Activated B cell treated with CpG ODN at 0.5 μM for 24 hours (primary cell): ENCODE results near the gene CIBAR2. TPM values are rescaled to one million over a fixed set of nuclear protein-coding genes. Genes with fewer than 3 reads are reported as not detected.

Experiments
- ATAC-seq: fragments of 200-7000 bp; cut with Tn5 transposase; one replicate; pipeline ENCODE4 v1.10.0; 2021; ENCODE audit warnings: low read depth, mild to moderate bottlenecking, moderate library complexity
- CTCF ChIA-PET: fragments of 350-600 bp; sonication (Branson Sonifier 250); formaldehyde crosslinking; loops from one replicate; lab custom pipeline; 2021; ENCODE audit warnings: antibody characterized with exemption; lab: Charles Lee
- POLR2A ChIA-PET: fragments of 350-600 bp; sonication (Branson Sonifier 250); formaldehyde crosslinking; loops from one replicate; lab custom pipeline; 2021; ENCODE audit warnings: antibody characterized with exemption; lab: Charles Lee
- DNase-seq: peaks from one replicate; pipeline ENCODE4 v3.0.0; 2022
- H3K27ac Mint-ChIP-seq: one replicate; pipeline ENCODE4 v1.8.0; 2020; ENCODE audit warnings: mixed read lengths
- H3K27me3 Mint-ChIP-seq: one replicate; pipeline ENCODE4 v1.8.0; 2021; ENCODE audit warnings: mixed read lengths
- H3K36me3 Mint-ChIP-seq: one replicate; pipeline ENCODE4 v1.8.0; 2021; ENCODE audit warnings: low read depth, mixed read lengths
- H3K4me1 Mint-ChIP-seq: one replicate; pipeline ENCODE4 v1.8.0; 2021; ENCODE audit warnings: mixed read lengths
- H3K4me3 Mint-ChIP-seq: one replicate; pipeline ENCODE4 v1.8.0; 2020; ENCODE audit warnings: mild to moderate bottlenecking, mixed read lengths
- H3K9me3 Mint-ChIP-seq: one replicate; pipeline ENCODE4 v1.8.0; 2020; ENCODE audit warnings: mixed read lengths
- CTCF ChIP-seq: fragments of 200-600 bp; IDR thresholded peaks from one replicate; pipeline ENCODE4 v1.8.0; 2022; ENCODE audit warnings: antibody characterized with exemption, mild to moderate bottlenecking
- intact Hi-C: fragments of 100-400 bp; cut with micrococcal nuclease; formaldehyde crosslinking; loops from one replicate; pipeline ENCODE4 v1.15.1; 2024
- total RNA-seq: library from RNA; stranded (reverse); gene quantifications from 2 replicates; pipeline ENCODE4 v1.2.3, GENCODE V29; 2022

Gene CIBAR2
- total RNA-seq, 1 donor from 2014 or later, result not detected

GRCh38 chr16:85087899-85088569, 24.2 kb downstream of the CIBAR2 start:
- CTCF ChIA-PET, result no interaction called here
- no peak overlapping the region for H3K4me3 Mint-ChIP-seq
- DNase-seq (no peak), ATAC-seq (no peak)
- H3K27ac Mint-ChIP-seq, result no peak overlapping the region
- no peaks in the 10 kb centered on the region for H3K9me3 Mint-ChIP-seq
- no peak for TF ChIP-seq CTCF
- POLR2A ChIA-PET, result no interaction called here
- H3K27me3 Mint-ChIP-seq, result peaks cover 14% of the 10 kb centered on the region
- H3K4me1 Mint-ChIP-seq, result peaks cover 18% of the 10 kb centered on the region
- no peaks in the 10 kb centered on the region for H3K36me3 Mint-ChIP-seq
- intact Hi-C loops, result loop anchor here (5.0 kb wide), 5 partner anchors 61 to 466 kb away; partner anchors contain the start of genes KIAA0513 and ZDHHC7

GRCh38 chr16:85086347-85087291, 25.7 kb downstream of the CIBAR2 start:
- Mint-ChIP-seq H3K27me3 (peaks cover 17% of the 10 kb centered on the region), H3K36me3 (no peaks in the 10 kb centered on the region), H3K9me3 (no peaks in the 10 kb centered on the region), H3K4me1 (peaks cover 27% of the 10 kb centered on the region), H3K27ac (no peak overlapping the region), H3K4me3 (no peak overlapping the region)
- peak; percentile 83 for ATAC-seq
- POLR2A ChIA-PET, result interaction anchor here (0.6 kb wide), 1 partner anchor 76 kb away, joined by 3 read pairs; the partner anchor contains the start of gene ZDHHC7
- intact Hi-C loops, result loop anchor here (1.0 to 5.0 kb wide), 6 partner anchors 59 to 464 kb away; partner anchors contain the start of genes KIAA0513 and ZDHHC7
- CTCF ChIA-PET, result interaction anchor here (0.6 to 1.8 kb wide), 17 partner anchors 18 to 321 kb away, joined by 3 to 10 read pairs (median 3); partner anchors contain the start of gene CIBAR2
- DNase-seq, result peak; percentile 54
- TF ChIP-seq CTCF, result no peak

DNA sequence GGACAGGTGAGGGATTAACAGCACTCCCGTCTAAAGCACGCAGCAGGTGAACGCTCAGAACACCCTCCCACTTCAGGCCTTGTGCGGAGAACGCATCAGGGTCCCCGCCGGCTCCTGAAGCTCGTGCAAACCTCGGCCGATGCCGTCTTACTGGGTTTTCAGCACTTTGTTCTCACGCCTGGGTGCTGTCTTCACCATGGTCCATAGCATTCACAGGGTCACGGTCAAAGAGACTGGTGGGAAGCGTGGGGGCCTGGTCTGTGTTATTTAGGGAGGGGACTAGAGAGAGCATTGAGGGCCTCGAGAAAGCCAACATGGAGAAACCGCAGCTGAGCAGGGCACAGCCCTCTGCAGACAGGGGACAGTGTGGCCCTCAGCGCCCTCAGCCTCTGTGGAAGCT, 26.6 kb downstream of the CIBAR2 start:
- no peak for TF ChIP-seq CTCF
- peaks cover 27% of the 10 kb centered on the region for H3K4me1 Mint-ChIP-seq
- no peak for ATAC-seq
- no peak overlapping the region for H3K27ac Mint-ChIP-seq
- no peaks in the 10 kb centered on the region for H3K9me3 Mint-ChIP-seq
- ChIA-PET POLR2A (no interaction called here), CTCF (interaction anchor here (1.2 to 1.8 kb wide), 2 partner anchors 103 to 113 kb away, joined by 3 to 8 read pairs; no protein-coding TSS in a partner anchor)
- peaks cover 20% of the 10 kb centered on the region for H3K27me3 Mint-ChIP-seq
- no peak overlapping the region for H3K4me3 Mint-ChIP-seq
- intact Hi-C loops, result loop anchor here (1.0 to 5.0 kb wide), 6 partner anchors 58 to 463 kb away; partner anchors contain the start of genes KIAA0513 and ZDHHC7
- no peaks in the 10 kb centered on the region for H3K36me3 Mint-ChIP-seq
- DNase-seq, result no peak

DNA sequence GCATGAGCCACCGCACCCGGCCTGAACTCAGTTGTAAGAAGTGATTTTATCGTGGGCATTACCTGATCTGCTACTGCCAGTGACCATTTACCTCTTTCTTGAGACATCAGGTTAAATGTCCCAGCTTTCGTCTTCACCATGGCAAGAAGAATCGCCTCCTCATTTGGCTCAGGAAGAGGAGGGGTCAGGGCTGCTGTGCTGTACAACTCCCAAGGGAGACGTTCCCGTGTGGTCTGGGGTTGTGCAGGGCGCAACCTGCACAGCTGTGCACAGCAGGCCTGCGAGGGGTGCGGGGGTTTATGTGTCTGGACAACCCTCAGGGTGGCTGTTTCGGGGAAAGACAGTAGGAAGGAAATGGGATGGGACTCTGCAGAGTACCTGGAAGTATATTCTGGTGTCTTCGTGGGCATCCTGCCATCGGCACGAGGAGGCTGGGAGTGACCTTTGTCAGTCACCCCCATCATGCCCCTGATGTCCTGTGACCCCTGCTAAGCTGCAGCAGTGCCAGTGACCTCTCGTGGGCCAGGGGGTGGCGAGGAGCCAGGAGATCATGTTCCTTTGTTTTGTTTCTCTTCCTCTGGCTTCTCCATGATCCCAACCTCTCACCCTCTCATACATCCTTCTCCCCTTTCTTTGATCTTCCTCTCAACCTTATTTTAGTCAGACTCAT, 27.3 kb downstream of the CIBAR2 start:
- Mint-ChIP-seq H3K36me3 (no peaks in the 10 kb centered on the region), H3K4me1 (peaks cover 27% of the 10 kb centered on the region), H3K9me3 (no peaks in the 10 kb centered on the region), H3K27me3 (peaks cover 20% of the 10 kb centered on the region), H3K4me3 (no peak overlapping the region), H3K27ac (no peak overlapping the region)
- no peak for TF ChIP-seq CTCF
- ChIA-PET POLR2A (no interaction called here), CTCF (no interaction called here)
- ATAC-seq, result no peak
- intact Hi-C loops, result loop anchor here (5.0 kb wide), 5 partner anchors 58 to 463 kb away; partner anchors contain the start of genes KIAA0513 and ZDHHC7
- no peak for DNase-seq
